Measurements from ENCODE around the gene RBM20.
"Not testable (repeated sequence)": the region's sequence is repeated elsewhere in the genome, so short reads cannot be mapped to it uniquely, and the experiment has no call there.

The RBM20 gene

DNA sequence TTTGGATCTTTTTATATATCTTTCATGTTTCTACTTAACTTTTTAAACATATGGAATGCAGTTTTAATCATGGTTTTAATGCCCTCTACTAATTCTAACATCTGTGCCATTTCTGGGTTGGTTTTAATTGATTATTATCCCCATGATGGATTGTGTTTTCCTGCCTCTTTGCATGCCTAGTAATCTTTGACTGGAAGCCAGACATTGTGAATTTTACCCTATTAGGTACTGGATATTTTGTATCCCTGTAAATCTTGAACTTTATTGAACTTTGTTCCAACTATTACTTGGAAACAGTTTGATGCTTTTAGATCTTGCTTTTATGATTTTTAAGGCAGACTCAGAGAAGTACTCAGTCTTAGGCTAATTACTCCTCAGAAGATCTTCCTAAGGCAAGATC lies 16.0 kb upstream of the RBM20 start:
- no peak overlapping the region for H3K9ac ChIP-seq (ENCODE audit: low read length)
- no peak overlapping the region for H3K27ac ChIP-seq (ENCODE audit: low read length)
- H3K9me3 ChIP-seq (ENCODE audit: control insufficient read depth, low read depth, low read length): no peaks in the 10 kb centered on the region
- no peak overlapping the region for H3K4me3 ChIP-seq (ENCODE audit: low read length)
- no peaks in the 10 kb centered on the region for H3K4me1 ChIP-seq (ENCODE audit: control insufficient read depth, low read depth, low read length)
- H3K36me3 ChIP-seq (ENCODE audit: control insufficient read depth, low read depth, low read length): no peaks in the 10 kb centered on the region
- H3K27me3 ChIP-seq (ENCODE audit: control insufficient read depth, insufficient read depth, low read length): no peaks in the 10 kb centered on the region

DNA sequence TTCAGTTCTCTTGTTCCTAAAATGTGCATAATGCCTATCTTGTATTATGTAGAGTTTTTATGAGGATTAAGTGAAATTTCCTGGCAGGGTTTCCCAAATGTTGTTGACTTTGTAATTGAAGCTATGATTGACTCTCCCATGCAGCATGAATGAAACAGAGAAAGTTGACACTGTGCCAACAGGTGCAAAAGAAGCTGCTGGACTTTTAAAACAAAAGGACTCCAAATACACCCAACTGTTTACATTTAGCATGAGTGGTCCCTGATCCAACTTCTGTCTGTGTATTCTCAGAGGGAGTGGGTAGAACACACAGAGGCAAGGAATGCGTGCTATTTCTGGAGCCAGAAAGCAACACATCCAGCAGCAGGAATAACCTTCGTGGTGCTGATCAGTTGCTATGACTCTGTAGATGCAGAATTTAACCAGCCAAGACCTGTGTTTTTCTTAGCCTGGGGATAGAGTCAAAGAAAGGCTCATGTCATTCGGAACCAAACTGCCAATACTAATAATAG lies 14.4 kb upstream of the RBM20 start:
- Histone ChIP-seq H3K9ac (ENCODE audit: low read length) (no peak overlapping the region), H3K27ac (ENCODE audit: low read length) (no peak overlapping the region), H3K36me3 (ENCODE audit: control insufficient read depth, low read depth, low read length) (no peaks in the 10 kb centered on the region), H3K4me1 (ENCODE audit: control insufficient read depth, low read depth, low read length) (no peaks in the 10 kb centered on the region), H3K27me3 (ENCODE audit: control insufficient read depth, insufficient read depth, low read length) (no peaks in the 10 kb centered on the region), H3K9me3 (ENCODE audit: control insufficient read depth, low read depth, low read length) (no peaks in the 10 kb centered on the region), H3K4me3 (ENCODE audit: low read length) (no peak overlapping the region)

DNA sequence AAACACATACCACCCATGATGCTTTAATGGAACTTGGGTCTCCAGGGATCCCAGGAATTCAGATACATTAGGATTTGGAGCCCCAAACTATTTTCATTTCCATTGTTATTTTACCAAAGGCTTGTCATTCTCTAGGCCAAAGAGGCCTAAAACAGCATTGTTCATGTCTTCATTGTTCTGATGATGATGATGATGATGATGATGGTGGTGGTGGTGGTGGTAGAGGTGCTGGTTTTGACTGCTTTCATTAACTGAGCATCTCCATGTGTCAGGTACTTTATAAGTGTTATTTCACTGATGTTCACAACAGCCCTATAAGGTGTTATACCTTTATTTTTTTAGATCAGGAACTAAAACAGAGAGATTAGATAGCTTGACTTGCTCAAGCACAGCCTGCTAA lies 12.2 kb upstream of the RBM20 start:
- H3K4me3 ChIP-seq (ENCODE audit: low read length): no peak overlapping the region
- H3K36me3 ChIP-seq (ENCODE audit: control insufficient read depth, low read depth, low read length): no peaks in the 10 kb centered on the region
- H3K4me1 ChIP-seq (ENCODE audit: control insufficient read depth, low read depth, low read length): peaks cover 3% of the 10 kb centered on the region
- no peak overlapping the region for H3K9ac ChIP-seq (ENCODE audit: low read length)
- no peak overlapping the region for H3K27ac ChIP-seq (ENCODE audit: low read length)
- no peaks in the 10 kb centered on the region for H3K27me3 ChIP-seq (ENCODE audit: control insufficient read depth, insufficient read depth, low read length)
- H3K9me3 ChIP-seq (ENCODE audit: control insufficient read depth, low read depth, low read length): no peaks in the 10 kb centered on the region

- H3K4me1 ChIP-seq (ENCODE audit: control insufficient read depth, low read depth, low read length): peaks cover 11% of the 10 kb centered on the region
- no peak overlapping the region for H3K9ac ChIP-seq (ENCODE audit: low read length)
- no peak overlapping the region for H3K4me3 ChIP-seq (ENCODE audit: low read length)
- H3K36me3 ChIP-seq (ENCODE audit: control insufficient read depth, low read depth, low read length): no peaks in the 10 kb centered on the region
- H3K27me3 ChIP-seq (ENCODE audit: control insufficient read depth, insufficient read depth, low read length): no peaks in the 10 kb centered on the region
- no peaks in the 10 kb centered on the region for H3K9me3 ChIP-seq (ENCODE audit: control insufficient read depth, low read depth, low read length)
- H3K27ac ChIP-seq (ENCODE audit: low read length): no peak overlapping the region
Measured at GRCh38 chr10:110632591-110633215, 11.4 kb upstream of the RBM20 start.

DNA sequence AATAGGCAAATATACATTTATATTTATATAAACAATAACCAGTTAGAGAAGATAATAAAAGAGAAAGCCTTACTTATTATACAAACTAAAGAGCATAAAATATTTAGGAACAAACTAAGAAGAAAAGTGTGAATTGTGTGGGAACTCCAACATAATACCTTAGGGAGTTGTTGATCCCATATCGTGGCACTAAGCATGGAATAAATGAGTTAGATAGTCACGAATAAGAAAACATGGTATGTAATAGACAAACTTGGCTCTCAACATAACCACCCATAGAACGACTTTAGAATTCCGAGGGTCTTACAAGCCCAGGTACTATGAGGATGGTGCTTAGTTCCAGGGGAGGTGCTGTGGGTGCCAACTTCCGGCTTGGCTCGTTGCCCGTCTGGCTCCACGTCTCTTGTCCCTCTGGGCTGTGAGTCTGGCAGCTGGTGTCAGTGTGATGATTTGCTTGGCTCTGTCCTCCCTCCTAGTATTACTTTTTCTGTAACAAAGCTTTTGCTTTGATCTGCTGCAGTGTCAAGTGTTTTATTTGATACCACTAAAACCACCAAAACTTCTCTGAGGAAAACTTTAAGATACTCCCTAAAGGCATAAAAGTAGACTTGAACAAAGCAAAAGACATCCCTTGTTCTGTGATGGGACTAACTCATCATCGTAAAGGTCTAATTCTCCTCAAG lies 9.5 kb upstream of the RBM20 start:
- Histone ChIP-seq H3K27me3 (ENCODE audit: control insufficient read depth, insufficient read depth, low read length) (no peaks in the 10 kb centered on the region), H3K9ac (ENCODE audit: low read length) (no peak overlapping the region), H3K9me3 (ENCODE audit: control insufficient read depth, low read depth, low read length) (no peaks in the 10 kb centered on the region), H3K4me3 (ENCODE audit: low read length) (no peak overlapping the region), H3K27ac (ENCODE audit: low read length) (no peak overlapping the region), H3K36me3 (ENCODE audit: control insufficient read depth, low read depth, low read length) (no peaks in the 10 kb centered on the region), H3K4me1 (ENCODE audit: control insufficient read depth, low read depth, low read length) (peaks cover 13% of the 10 kb centered on the region)

- H3K27me3 ChIP-seq (ENCODE audit: control insufficient read depth, insufficient read depth, low read length): peaks cover 4% of the 10 kb centered on the region
- H3K27ac ChIP-seq (ENCODE audit: low read length): no peak overlapping the region
- H3K9me3 ChIP-seq (ENCODE audit: control insufficient read depth, low read depth, low read length): no peaks in the 10 kb centered on the region
- H3K4me3 ChIP-seq (ENCODE audit: low read length): no peak overlapping the region
- no peak overlapping the region for H3K9ac ChIP-seq (ENCODE audit: low read length)
- no peaks in the 10 kb centered on the region for H3K36me3 ChIP-seq (ENCODE audit: control insufficient read depth, low read depth, low read length)
- peaks cover 25% of the 10 kb centered on the region for H3K4me1 ChIP-seq (ENCODE audit: control insufficient read depth, low read depth, low read length)
Measured at GRCh38 chr10:110636572-110636931, 7.6 kb upstream of the RBM20 start.

- no peak overlapping the region for H3K27ac ChIP-seq (ENCODE audit: low read length)
- H3K27me3 ChIP-seq (ENCODE audit: control insufficient read depth, insufficient read depth, low read length): peaks cover 9% of the 10 kb centered on the region
- H3K36me3 ChIP-seq (ENCODE audit: control insufficient read depth, low read depth, low read length): no peaks in the 10 kb centered on the region
- no peak overlapping the region for H3K4me3 ChIP-seq (ENCODE audit: low read length)
- no peak overlapping the region for H3K9ac ChIP-seq (ENCODE audit: low read length)
- H3K4me1 ChIP-seq (ENCODE audit: control insufficient read depth, low read depth, low read length): peaks cover 30% of the 10 kb centered on the region
- H3K9me3 ChIP-seq (ENCODE audit: control insufficient read depth, low read depth, low read length): no peaks in the 10 kb centered on the region
Measured at GRCh38 chr10:110636932-110637557, 7.1 kb upstream of the RBM20 start.

DNA sequence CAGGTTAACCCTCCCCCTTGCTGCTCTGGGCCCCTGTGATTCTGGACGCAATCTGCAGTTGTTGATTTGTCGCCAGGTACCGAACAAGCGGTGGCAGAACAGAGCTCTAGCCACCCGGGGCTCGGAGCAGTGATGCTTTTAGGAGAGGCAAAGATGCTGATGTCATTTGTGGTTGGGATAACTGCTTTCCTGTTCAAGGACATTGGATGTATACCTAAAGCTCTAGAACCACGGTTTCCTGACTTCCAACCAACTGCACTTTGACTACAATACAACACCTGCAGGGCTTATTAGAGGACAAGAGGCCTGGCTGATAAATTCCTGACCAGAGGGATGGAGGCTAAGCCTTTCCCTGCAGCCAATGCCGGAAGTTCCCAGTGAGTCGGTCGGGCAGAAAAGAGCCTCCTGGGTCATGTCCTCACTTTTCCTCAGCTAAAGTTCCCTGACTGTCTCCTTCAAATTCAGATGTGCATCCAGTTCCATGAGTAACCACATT lies 6.5 kb upstream of the RBM20 start:
- H3K27me3 ChIP-seq (ENCODE audit: control insufficient read depth, insufficient read depth, low read length): peaks cover 14% of the 10 kb centered on the region
- H3K27ac ChIP-seq (ENCODE audit: low read length): no peak overlapping the region
- peaks cover 35% of the 10 kb centered on the region for H3K4me1 ChIP-seq (ENCODE audit: control insufficient read depth, low read depth, low read length)
- H3K36me3 ChIP-seq (ENCODE audit: control insufficient read depth, low read depth, low read length): no peaks in the 10 kb centered on the region
- no peaks in the 10 kb centered on the region for H3K9me3 ChIP-seq (ENCODE audit: control insufficient read depth, low read depth, low read length)
- no peak overlapping the region for H3K9ac ChIP-seq (ENCODE audit: low read length)
- H3K4me3 ChIP-seq (ENCODE audit: low read length): no peak overlapping the region

GRCh38 chr10:110638319-110638718 lies 5.8 kb upstream of the RBM20 start:
- no peak overlapping the region for H3K9ac ChIP-seq (ENCODE audit: low read length)
- no peak overlapping the region for H3K27ac ChIP-seq (ENCODE audit: low read length)
- no peaks in the 10 kb centered on the region for H3K9me3 ChIP-seq (ENCODE audit: control insufficient read depth, low read depth, low read length)
- no peaks in the 10 kb centered on the region for H3K36me3 ChIP-seq (ENCODE audit: control insufficient read depth, low read depth, low read length)
- H3K27me3 ChIP-seq (ENCODE audit: control insufficient read depth, insufficient read depth, low read length): peaks cover 21% of the 10 kb centered on the region
- H3K4me1 ChIP-seq (ENCODE audit: control insufficient read depth, low read depth, low read length): peaks cover 39% of the 10 kb centered on the region
- H3K4me3 ChIP-seq (ENCODE audit: low read length): no peak overlapping the region

DNA sequence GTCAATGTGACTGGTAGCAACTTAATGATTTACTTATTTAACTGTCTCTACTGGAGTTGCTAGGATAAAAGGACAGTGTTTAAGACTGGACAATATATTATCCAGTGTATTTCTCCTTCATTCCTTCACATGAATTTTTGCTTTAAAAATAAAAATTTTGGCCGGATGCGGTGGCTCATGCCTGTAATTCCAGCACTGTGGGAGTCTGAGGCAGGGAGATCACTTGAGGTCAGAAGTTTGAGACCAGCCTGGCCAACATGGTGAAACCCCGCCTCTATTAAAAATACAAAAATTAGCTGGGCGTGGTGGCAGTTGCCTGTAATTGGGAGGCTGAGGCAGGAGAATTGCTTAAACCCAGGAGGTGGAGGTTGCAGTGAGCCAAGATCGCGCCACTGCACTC lies 5.1 kb upstream of the RBM20 start:
- peaks cover 39% of the 10 kb centered on the region for H3K4me1 ChIP-seq (ENCODE audit: control insufficient read depth, low read depth, low read length)
- not testable (repeated sequence) for H3K27ac ChIP-seq (ENCODE audit: low read length); H3K4me3 ChIP-seq (ENCODE audit: low read length); H3K36me3 ChIP-seq (ENCODE audit: control insufficient read depth, low read depth, low read length); H3K9me3 ChIP-seq (ENCODE audit: control insufficient read depth, low read depth, low read length); H3K9ac ChIP-seq (ENCODE audit: low read length)
- H3K27me3 ChIP-seq (ENCODE audit: control insufficient read depth, insufficient read depth, low read length): peaks cover 29% of the 10 kb centered on the region

- H3K27ac ChIP-seq (ENCODE audit: low read length); H3K36me3 ChIP-seq (ENCODE audit: control insufficient read depth, low read depth, low read length); H3K9me3 ChIP-seq (ENCODE audit: control insufficient read depth, low read depth, low read length); H3K9ac ChIP-seq (ENCODE audit: low read length); H3K4me3 ChIP-seq (ENCODE audit: low read length): not testable (repeated sequence)
- peaks cover 42% of the 10 kb centered on the region for H3K4me1 ChIP-seq (ENCODE audit: control insufficient read depth, low read depth, low read length)
- H3K27me3 ChIP-seq (ENCODE audit: control insufficient read depth, insufficient read depth, low read length): peaks cover 37% of the 10 kb centered on the region
Measured at GRCh38 chr10:110639858-110640257, 4.3 kb upstream of the RBM20 start.

Measured in iPS-18a (cell line).